ENCODE measurements around the gene TFF3.
A peak's percentile ranks its signal among the peaks of the same experiment; 100 is the strongest.

The TFF3 gene

GRCh38 chr21:42264245-42265195 lies 50.7 kb downstream of the TFF3 start:
- DNase-seq: no peak

GRCh38 chr21:42263591-42264131 lies 51.5 kb downstream of the TFF3 start:
- peak; percentile 39 for DNase-seq

GRCh38 chr21:42262831-42263231 lies 52.4 kb downstream of the TFF3 start:
- DNase-seq: no peak

GRCh38 chr21:42261829-42262200 lies 53.4 kb downstream of the TFF3 start:
- no peak for DNase-seq

Data from right hindlimb (tissue), 1 donor.